Hematopoietic multipotent progenitor cell (in vitro differentiated cells): Measurements from ENCODE around the gene TBX15. TPM values are rescaled to one million over a fixed set of nuclear protein-coding genes. Genes with fewer than 3 reads are reported as not detected.

Source experiments
- DNase-seq, 3 donors: peaks; one replicate each; pipeline ENCODE4 v3.0.0-alpha.2; 2011 to 2015; ENCODE audit warnings: low read depth in 2 of 3, low spot score in 2 of 3
- total RNA-seq: library from RNA; depleted of rRNA; stranded (reverse); fragments of >200 nt; gene quantifications from one replicate; pipeline ENCODE4 v1.2.3, GENCODE V29; 2012

Gene TBX15
- under 0.01 TPM for total RNA-seq

GRCh38 chr1:118988186-118989005, at the start of gene TBX15:
Gene TBX15, minus strand, starts transcription at chr1:118988343. Its CDS starts 548 bp downstream, at chr1:118987795.
- DNase-seq = no peak

- no peak for DNase-seq
Measured at GRCh38 chr1:119034359-119034758, 46.2 kb upstream of the TBX15 start.

- no peak for DNase-seq
Measured at GRCh38 chr1:119032986-119033385, 44.8 kb upstream of the TBX15 start.

- no peak for DNase-seq
Measured at GRCh38 chr1:119027759-119028158, 39.6 kb upstream of the TBX15 start.

- no peak for DNase-seq
Measured at GRCh38 chr1:119026956-119027355, 38.8 kb upstream of the TBX15 start.

- no peak for DNase-seq
Measured at GRCh38 chr1:119015547-119015946, 27.4 kb upstream of the TBX15 start.

- no peak for DNase-seq
Measured at GRCh38 chr1:119012383-119012782, 24.2 kb upstream of the TBX15 start.

- DNase-seq = no peak
Measured at GRCh38 chr1:119011706-119012105, 23.6 kb upstream of the TBX15 start.

GRCh38 chr1:119011116-119011515, 23.0 kb upstream of the TBX15 start:
- DNase-seq = no peak

GRCh38 chr1:119010201-119010600, 22.1 kb upstream of the TBX15 start:
- DNase-seq = no peak

- no peak for DNase-seq
Measured at GRCh38 chr1:119009312-119009655, 21.1 kb upstream of the TBX15 start.

GRCh38 chr1:119008483-119009311, 20.6 kb upstream of the TBX15 start:
- DNase-seq = peak in 2 of 3 donors; percentile 62 to 80

- no peak for DNase-seq
Measured at GRCh38 chr1:119007670-119008482, 19.7 kb upstream of the TBX15 start.

GRCh38 chr1:119007339-119007669, 19.2 kb upstream of the TBX15 start:
- DNase-seq = no peak

GRCh38 chr1:119006406-119007279, 18.5 kb upstream of the TBX15 start:
- no peak for DNase-seq

- DNase-seq = no peak
Measured at GRCh38 chr1:119005724-119006405, 17.7 kb upstream of the TBX15 start.

GRCh38 chr1:119004781-119005180, 16.6 kb upstream of the TBX15 start:
- DNase-seq = no peak

- DNase-seq = no peak
Measured at GRCh38 chr1:119004129-119004527, 16.0 kb upstream of the TBX15 start.

- DNase-seq = no peak
Measured at GRCh38 chr1:119003413-119004128, 15.4 kb upstream of the TBX15 start.
